HCT116 (cell line): ENCODE measurements around the gene KATNAL1.

Source experiments
- CTCF ChIP-seq, 3 experiments: fragments of 200-600 bp in 1 of 3; sonication (generic) in 1 of 3; IDR thresholded peaks in 2 of 3; conservative IDR thresholded peaks in 1 of 3; 2 replicates each; pipeline ENCODE4 v1.5.1; 2012 to 2017; ENCODE audit warnings: low read depth in 2 of 3, low read length in 2 of 3, antibody characterized with exemption in 1 of 3, borderline replicate concordance in 1 of 3, control low read depth in 1 of 3, mild to moderate bottlenecking in 1 of 3, mixed read lengths in 1 of 3, mixed run types in 1 of 3, moderate library complexity in 1 of 3; ENCODE audit not compliant: insufficient read depth in 1 of 3
- EZH2phosphoT487 ChIP-seq: fragments of 200-600 bp; IDR thresholded peaks from 2 replicates; pipeline ENCODE4 v1.6.1; 2018; ENCODE audit warnings: antibody characterized with exemption, borderline replicate concordance
- POLR2A ChIP-seq: IDR thresholded peaks from 2 replicates; pipeline ENCODE4 v1.7.0; 2011; ENCODE audit warnings: borderline replicate concordance; ENCODE audit not compliant: insufficient read depth, insufficient read length; ENCODE audit errors: extremely low read depth
- SIN3A ChIP-seq: IDR thresholded peaks from 2 replicates; pipeline ENCODE4 v1.6.1; 2012; ENCODE audit warnings: low read depth
- ZBTB33 ChIP-seq: IDR thresholded peaks from 2 replicates; pipeline ENCODE4 v1.6.1; 2011; ENCODE audit warnings: mild to moderate bottlenecking, low read length, moderate library complexity; ENCODE audit not compliant: insufficient replicate concordance; ENCODE audit errors: extremely low read depth
- ZFX ChIP-seq: fragments of 450-650 bp; IDR thresholded peaks from 2 replicates; pipeline ENCODE4 v1.6.1; 2017

- TF ChIP-seq POLR2A (no peak), EZH2phosphoT487 (no peak), CTCF (IDR thresholded peaks at IDR 0.05 in 2 of 3, conservative IDR thresholded peaks at IDR 0.05 in 1 of 3; ENCODE audit: borderline replicate concordance in 1 of 3, insufficient read depth in 1 of 3, low read depth in 2 of 3, low read length in 2 of 3) (no peak), ZFX (no peak), SIN3A (no peak), ZBTB33 (no peak)
These were observed 114.8 kb downstream of the KATNAL1 start for GRCh38 chr13:30192320-30193093.
